HL-60 (cell line): ENCODE measurements around the gene GJC3.
A peak's percentile ranks its signal among the peaks of the same experiment; 100 is the strongest.

Experiments
- DNase-seq, 2 experiments: peaks; one replicate each; pipeline ENCODE4 v3.0.0-alpha.2; 2010 to 2020; ENCODE audit warnings: low read depth in 1 of 2, low spot score in 1 of 2
- H3K27ac ChIP-seq: fragments of 250-450 bp; sonication (Bioruptor Pico); replicated peaks from 2 replicates; pipeline ENCODE4 v1.5.1; 2020; ENCODE audit warnings: mild to moderate bottlenecking, moderate library complexity
- H3K27me3 ChIP-seq: fragments of 250-450 bp; sonication (Bioruptor Pico); 2 replicates; pipeline ENCODE4 v1.5.1; 2021; ENCODE audit warnings: mild to moderate bottlenecking, moderate library complexity; ENCODE audit not compliant: insufficient read depth, poor library complexity, severe bottlenecking
- H3K4me3 ChIP-seq: replicated peaks from 2 replicates; pipeline ENCODE4 v1.5.1; 2011; ENCODE audit warnings: mild to moderate bottlenecking, control low read depth, low read length; ENCODE audit not compliant: insufficient read depth
- GABPA ChIP-seq: IDR thresholded peaks from 2 replicates; pipeline ENCODE4 v1.6.1; 2012; ENCODE audit warnings: low read depth
- POLR2AphosphoS5 ChIP-seq: IDR thresholded peaks from 2 replicates; pipeline ENCODE4 v1.6.1; 2012; ENCODE audit warnings: low read depth
- REST ChIP-seq: IDR thresholded peaks from 2 replicates; pipeline ENCODE4 v1.6.1; 2012; ENCODE audit warnings: low read depth; ENCODE audit not compliant: insufficient replicate concordance
- SPI1 ChIP-seq: IDR thresholded peaks from 2 replicates; pipeline ENCODE4 v1.6.1; 2012; ENCODE audit warnings: low read depth, mild to moderate bottlenecking, borderline replicate concordance
- TF ChIP-seq, protein P1 (sequence below): IDR thresholded peaks from one replicate; pipeline ENCODE4 v1.5.1; 2011; ENCODE audit warnings: low read length, control low read depth, inconsistent platforms; ENCODE audit not compliant: insufficient read depth

GJC3 gene

DNA sequence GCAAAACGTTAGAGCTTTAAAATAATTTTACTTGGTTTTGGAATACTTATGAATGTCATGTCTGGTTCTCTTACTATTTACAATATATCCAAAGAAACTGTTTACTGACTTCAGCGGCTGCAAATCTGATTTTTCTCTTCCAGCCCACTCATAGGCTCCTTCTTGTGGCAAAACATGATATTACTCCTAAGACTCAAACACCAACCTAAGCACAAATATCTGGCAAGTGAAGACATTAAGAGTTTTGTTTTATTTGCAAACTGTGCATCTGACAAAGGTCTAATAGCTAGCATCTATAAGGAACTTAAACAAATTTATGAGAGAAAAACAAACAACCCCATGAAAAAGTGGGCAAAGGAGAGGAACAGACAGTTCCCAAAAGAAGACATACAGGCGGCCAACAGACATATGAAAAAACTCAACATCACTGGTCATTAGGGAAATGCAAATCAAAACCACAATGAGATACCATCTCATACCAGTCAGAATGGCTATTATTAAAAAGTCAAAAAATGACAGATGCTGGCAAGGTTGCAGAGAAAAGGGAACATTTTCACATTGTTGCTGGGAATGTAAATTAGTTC is 20.3 kb upstream of the GJC3 start:
- TF ChIP-seq POLR2AphosphoS5, result no peak
- TF ChIP-seq GABPA, result no peak
- TF ChIP-seq, protein P1, sequence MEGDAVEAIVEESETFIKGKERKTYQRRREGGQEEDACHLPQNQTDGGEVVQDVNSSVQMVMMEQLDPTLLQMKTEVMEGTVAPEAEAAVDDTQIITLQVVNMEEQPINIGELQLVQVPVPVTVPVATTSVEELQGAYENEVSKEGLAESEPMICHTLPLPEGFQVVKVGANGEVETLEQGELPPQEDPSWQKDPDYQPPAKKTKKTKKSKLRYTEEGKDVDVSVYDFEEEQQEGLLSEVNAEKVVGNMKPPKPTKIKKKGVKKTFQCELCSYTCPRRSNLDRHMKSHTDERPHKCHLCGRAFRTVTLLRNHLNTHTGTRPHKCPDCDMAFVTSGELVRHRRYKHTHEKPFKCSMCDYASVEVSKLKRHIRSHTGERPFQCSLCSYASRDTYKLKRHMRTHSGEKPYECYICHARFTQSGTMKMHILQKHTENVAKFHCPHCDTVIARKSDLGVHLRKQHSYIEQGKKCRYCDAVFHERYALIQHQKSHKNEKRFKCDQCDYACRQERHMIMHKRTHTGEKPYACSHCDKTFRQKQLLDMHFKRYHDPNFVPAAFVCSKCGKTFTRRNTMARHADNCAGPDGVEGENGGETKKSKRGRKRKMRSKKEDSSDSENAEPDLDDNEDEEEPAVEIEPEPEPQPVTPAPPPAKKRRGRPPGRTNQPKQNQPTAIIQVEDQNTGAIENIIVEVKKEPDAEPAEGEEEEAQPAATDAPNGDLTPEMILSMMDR, result no peak
- no peak for TF ChIP-seq REST
- no peak for TF ChIP-seq SPI1
- no peak overlapping the region for H3K27ac ChIP-seq
- no peak overlapping the region for H3K4me3 ChIP-seq
- DNase-seq, result no peak
- no peaks in the 10 kb centered on the region for H3K27me3 ChIP-seq

- DNase-seq, result peak in 1 of 2 experiments; percentile 14
- Histone ChIP-seq H3K4me3 (no peak overlapping the region), H3K27ac (no peak overlapping the region), H3K27me3 (peaks cover 4% of the 10 kb centered on the region)
- TF ChIP-seq GABPA (no peak), POLR2AphosphoS5 (no peak), REST (no peak), SPI1 (peak; percentile 20; the same call in 1 of the 2 replicates)
- TF ChIP-seq, protein P1, result no peak
Measured at GRCh38 chr7:99947608-99948007, 18.2 kb upstream of the GJC3 start.

- peaks cover 7% of the 10 kb centered on the region for H3K27me3 ChIP-seq
- H3K27ac ChIP-seq, result no peak overlapping the region
- H3K4me3 ChIP-seq, result no peak overlapping the region
- TF ChIP-seq GABPA, result no peak
- no peak for TF ChIP-seq REST
- no peak for TF ChIP-seq POLR2AphosphoS5
- no peak for TF ChIP-seq SPI1
- TF ChIP-seq, protein P1, result no peak
- no peak for DNase-seq
Measured at GRCh38 chr7:99944497-99945070, 15.2 kb upstream of the GJC3 start.
